HUDEP-2 (cell line): ENCODE results near the gene AP3M1.

Source experiments
- DNase-seq, 76 experiments: peaks; one replicate each; lab custom pipeline; 2025; ENCODE audit not compliant: unreplicated experiment in 76 of 76; lab: John Stamatoyannopoulos, UW

Gene AP3M1

DNA sequence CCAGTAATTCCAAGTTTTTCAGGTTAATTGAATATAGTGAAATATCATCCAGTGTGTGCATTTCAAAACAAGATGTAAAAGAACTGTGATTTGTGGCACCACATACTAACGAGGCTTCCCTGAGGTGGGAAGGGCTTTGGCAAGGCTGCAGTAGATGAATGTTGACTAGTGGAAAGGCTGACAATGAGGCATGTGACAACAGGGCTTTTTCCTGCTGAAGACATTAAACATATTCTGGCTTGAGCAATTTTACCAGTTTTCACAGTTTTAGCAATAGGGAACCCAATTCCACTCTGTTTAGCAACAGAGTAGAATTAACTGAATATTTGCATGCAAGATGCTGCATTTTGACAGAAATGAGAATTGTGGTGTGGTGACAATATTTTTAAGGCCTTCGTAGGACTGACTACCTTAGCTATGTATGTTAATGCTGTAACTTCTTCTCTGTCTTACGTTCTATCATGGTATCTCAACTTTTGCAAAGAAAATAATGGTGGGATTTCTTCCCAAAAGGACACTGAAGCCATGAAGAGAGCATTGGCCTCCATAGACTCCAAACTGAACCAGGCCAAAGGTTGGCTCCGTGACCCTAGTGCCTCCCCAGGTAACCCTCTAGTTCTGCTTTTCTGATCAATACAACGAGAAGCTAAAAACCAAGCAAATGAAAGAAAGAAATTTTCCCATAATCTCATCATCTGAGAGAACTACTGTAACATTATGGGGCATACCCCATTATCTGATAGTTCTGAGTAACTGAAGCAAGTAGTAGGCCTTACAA, 68.5 kb downstream of the AP3M1 start:
- no peak for DNase-seq

DNA sequence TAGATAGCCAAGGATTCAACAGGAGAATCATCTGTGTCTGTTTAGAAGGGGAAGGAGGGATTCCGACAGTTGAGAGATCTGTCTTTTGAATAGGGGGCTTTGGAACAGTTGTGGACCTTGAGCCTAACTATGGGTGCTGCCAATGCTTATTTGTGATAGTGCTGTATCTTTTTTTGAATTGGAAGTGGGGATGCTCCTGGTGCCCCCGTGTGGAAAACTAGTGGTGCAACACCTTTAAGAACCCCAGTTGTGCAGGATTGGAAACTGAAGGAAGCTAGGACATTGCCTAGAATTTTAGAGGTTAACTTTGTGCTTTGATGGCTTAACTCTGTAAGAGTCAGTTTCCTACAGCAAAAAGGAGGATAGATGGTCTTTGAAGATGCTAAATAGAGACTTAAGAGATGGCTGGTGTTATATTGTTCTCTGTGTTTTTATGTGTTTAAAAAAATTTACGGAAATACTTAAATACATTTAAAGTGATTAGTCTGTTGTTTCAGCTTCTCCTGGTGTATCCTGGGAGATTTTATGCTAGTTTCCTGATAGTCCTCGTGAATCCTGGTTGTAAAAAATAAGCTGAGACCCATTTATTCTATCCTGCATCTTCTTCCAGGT, 69.3 kb downstream of the AP3M1 start:
- DNase-seq = peak in 41 of 76 experiments; percentile 2 to 61 (median 25)

DNA sequence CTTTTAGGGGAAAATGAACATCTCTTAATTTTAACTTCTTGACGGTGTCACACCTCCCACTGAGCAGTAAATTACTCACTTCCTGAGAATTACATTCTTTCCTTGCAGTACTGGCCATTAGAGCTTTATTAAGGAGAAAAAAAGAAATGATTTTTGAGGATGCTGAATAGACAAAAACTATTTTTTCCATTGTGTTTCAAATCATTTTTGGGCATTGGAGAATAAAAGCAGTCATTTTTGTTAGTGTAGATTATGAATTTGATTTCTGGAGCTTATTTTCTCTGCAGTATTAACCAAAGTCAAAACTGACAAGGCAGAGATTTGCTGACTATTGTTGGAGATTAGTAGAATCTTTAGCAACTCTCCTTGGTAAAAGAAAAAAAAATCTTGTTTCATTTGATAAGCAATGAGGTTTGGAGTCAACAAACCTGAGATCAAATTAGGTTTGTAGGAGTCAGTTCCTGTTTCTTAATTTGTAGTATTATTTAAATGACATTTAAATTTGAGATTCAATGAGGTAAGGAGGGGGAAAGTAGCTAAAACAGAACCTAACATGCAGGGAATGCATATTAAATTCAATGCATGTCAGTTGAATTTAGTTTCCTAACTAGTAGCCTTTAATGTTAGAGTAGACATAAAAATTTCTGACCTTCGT, 70.6 kb downstream of the AP3M1 start:
- DNase-seq = no peak

DNA sequence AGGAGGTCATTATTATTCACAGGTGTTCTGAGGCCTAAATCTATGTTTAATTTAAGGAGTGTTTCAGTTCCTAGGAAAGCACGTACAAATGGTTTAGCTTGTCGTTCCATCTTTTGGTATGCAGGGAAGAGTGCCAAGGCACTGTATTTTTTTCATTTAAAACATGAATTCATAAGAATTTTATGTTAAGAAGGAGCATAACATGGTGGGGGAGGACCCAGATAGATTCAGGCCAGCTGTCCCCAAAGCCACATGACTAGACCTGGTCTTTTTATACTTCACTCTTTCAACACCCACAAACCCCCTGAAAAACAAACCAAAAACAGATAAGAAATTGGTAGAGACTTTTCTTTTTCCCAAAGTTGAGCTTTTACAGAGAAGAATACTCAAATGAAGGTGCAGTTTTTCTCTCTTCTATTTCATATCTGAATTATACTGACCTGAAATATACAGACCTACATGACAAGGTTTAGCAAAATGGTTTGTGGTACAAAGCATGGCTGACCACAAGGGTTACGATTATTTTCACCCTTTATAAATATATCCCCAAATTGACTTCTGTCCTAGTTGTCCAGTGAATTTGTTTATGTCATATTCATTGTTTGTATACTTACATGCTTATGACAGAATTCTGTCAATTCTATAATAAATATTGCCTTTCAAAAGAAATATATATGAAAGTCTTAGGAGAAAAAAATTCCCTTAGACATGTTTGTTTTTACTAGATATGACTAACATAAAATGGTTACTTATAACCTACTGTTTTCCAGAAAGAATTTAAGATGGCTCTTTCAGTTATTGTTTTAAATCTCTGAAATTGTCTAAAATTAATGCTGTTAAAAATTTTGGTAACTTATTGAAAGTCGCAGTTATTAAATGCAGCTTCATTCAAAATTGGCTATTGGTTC, 71.3 kb downstream of the AP3M1 start:
- DNase-seq = no peak

GRCh38 chr10:74078037-74078436, 72.6 kb downstream of the AP3M1 start:
- no peak for DNase-seq

- DNase-seq = no peak
Measured at GRCh38 chr10:74077416-74077815, 73.2 kb downstream of the AP3M1 start.

DNA sequence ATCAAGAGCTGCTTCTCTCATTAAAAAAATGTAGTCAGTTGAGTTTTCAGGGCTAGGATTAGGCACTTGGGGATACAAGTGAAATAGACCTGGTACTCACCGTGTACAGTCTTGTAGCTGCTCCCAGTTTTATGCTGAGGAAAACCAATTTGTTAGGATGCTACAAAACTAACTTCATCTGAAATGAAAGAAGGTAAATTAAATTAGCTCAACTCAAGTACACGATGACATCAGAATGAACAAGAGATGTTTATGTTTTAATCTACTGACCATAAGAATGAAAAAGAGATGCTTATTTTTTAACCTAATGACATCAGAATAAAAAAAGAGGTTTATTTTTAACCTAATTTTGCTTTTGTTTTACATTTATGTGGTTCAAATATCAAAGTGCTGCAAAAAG, 73.7 kb downstream of the AP3M1 start:
- DNase-seq = no peak

DNA sequence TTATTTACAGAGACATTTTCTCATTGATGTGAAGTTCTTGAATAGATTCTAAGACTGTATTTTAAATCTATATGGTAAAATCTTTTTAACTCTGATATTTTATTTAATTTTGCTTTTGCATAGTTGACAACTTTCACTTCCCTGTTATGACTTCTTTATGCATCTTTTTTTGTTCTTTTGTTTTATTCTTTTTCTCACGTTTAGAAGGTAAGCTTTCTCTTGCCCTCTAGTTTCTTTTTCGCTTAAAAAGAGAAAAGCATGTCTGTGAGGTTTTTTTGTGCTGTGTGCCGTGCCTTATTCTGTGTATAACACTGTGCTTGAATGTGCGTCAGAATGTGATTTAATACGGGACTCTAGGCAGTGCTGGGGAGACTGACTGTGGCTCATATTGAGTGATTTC, 74.7 kb downstream of the AP3M1 start:
- no peak for DNase-seq

DNA sequence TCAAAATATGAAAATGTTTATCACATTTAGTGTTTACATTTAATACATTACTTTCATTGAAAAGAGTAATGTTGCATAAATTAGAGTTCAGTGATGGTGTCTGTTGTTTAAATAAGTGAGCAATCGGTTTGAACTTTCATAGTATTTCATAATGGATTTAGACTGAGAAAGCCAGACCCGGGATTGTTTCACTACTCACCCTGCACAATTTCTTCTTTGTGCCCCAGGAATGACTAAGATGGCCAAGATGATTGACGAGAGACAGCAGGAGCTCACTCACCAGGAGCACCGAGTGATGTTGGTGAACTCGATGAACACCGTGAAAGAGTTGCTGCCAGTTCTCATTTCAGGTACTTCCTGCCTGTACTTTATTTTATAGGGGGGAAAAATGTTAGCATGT, 78.1 kb downstream of the AP3M1 start:
- no peak for DNase-seq

DNA sequence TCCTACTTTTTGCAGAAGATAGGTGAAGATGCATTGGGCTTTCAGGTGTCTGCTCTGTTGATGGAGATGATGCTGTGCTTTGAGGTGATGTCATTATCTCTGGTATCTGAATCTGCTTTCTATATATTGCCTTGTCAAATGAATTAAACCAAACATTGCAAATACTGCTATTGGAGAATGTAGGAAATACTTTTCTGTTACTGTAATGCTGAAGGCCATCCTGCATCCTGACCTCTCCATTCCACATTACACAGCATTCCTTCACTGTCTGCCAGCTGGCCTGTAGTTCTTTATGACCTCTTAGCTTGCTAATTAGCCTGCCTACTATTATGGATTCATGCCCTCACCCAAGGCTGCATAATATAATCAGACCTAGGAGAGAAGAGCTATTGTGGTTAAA, 79.5 kb downstream of the AP3M1 start:
- DNase-seq = no peak
